ENCODE measurements around the gene CSN1S1. TPM values are rescaled to one million over a fixed set of nuclear protein-coding genes. Genes with fewer than 3 reads are reported as not detected.

Gene CSN1S1
- total RNA-seq, 2 experiments from 2014 or later = not detected

Other genes with a start within 250 kb of the CSN1S1 start
- 1 to 10 TPM; 6.3 to 7.1 TPM for gene SULT1B1, start 170.4 kb upstream of the CSN1S1 start, total RNA-seq
- gene SULT1E1, start 70.9 kb upstream of the CSN1S1 start, total RNA-seq = not detected
- gene CSN2, start 34.7 kb downstream of the CSN1S1 start, total RNA-seq = not detected
- not detected for gene STATH, start 64.9 kb downstream of the CSN1S1 start, total RNA-seq
- not detected for gene HTN3, start 97.4 kb downstream of the CSN1S1 start, total RNA-seq
- gene HTN1, start 119.4 kb downstream of the CSN1S1 start, total RNA-seq = not detected
- gene PRR27, start 223.2 kb downstream of the CSN1S1 start, total RNA-seq = not detected

Measured in activated CD4-positive, alpha-beta T cell treated with anti-CD3 and anti-CD28 coated beads, Interleukin-2, amount 10 ng/mL, durations not matched to agents 7 days and 5 days (primary cell).